IPS-18c (cell line): ENCODE results near the gene ZNF215.
"Not testable (repeated sequence)": the region's sequence is repeated elsewhere in the genome, so short reads cannot be mapped to it uniquely, and the experiment has no call there.

ENCODE experiments used
- H3K4me3 ChIP-seq: 2 replicates; pipeline ENCODE4 v1.7.0; 2013; ENCODE audit warnings: low read depth, mild to moderate bottlenecking, low read length, moderate library complexity; ENCODE audit not compliant: insufficient read depth
- H3K9me3 ChIP-seq: one replicate; pipeline ENCODE4 v1.6.1; 2013; ENCODE audit warnings: mild to moderate bottlenecking, low read length, moderate library complexity; ENCODE audit not compliant: control insufficient read depth, insufficient read depth

ZNF215 gene

GRCh38 chr11:6926208-6927029 lies at the start of gene ZNF215:
TSS of gene ZNF215 (plus strand) at chr11:6926426. CDS start at chr11:6932273, 5,847 bp downstream.
- Histone ChIP-seq H3K4me3 (peak within 1 kb of the TSS; percentile 97), H3K9me3 (no peaks in the 10 kb centered on the region)

- H3K9me3 ChIP-seq, result no peaks in the 10 kb centered on the region
- H3K4me3 ChIP-seq, result no peak overlapping the region
Observed at GRCh38 chr11:6876914-6877313, 49.3 kb upstream of the ZNF215 start.

GRCh38 chr11:6882751-6883150 lies 43.5 kb upstream of the ZNF215 start:
- Histone ChIP-seq H3K9me3 (no peaks in the 10 kb centered on the region), H3K4me3 (no peak overlapping the region)

- not testable (repeated sequence) for H3K4me3 ChIP-seq, H3K9me3 ChIP-seq
Observed at GRCh38 chr11:6887711-6888110, 38.5 kb upstream of the ZNF215 start.

- Histone ChIP-seq H3K9me3 (no peaks in the 10 kb centered on the region), H3K4me3 (no peak overlapping the region)
Observed at GRCh38 chr11:6888830-6889229, 37.4 kb upstream of the ZNF215 start.

- Histone ChIP-seq H3K4me3 (no peak overlapping the region), H3K9me3 (no peaks in the 10 kb centered on the region)
Observed at GRCh38 chr11:6889835-6890234, 36.4 kb upstream of the ZNF215 start.

GRCh38 chr11:6892400-6892799 lies 33.8 kb upstream of the ZNF215 start, which contains the start of gene OR2D2:
TSS of gene OR2D2 (minus strand) at chr11:6892500. CDS start at chr11:6892500, 0 bp downstream.
- Histone ChIP-seq H3K9me3 (no peaks in the 10 kb centered on the region), H3K4me3 (no peak within 1 kb of the TSS)

GRCh38 chr11:6894097-6894496 lies 32.1 kb upstream of the ZNF215 start:
- H3K9me3 ChIP-seq, result no peaks in the 10 kb centered on the region
- H3K4me3 ChIP-seq, result no peak overlapping the region

- H3K9me3 ChIP-seq, result no peaks in the 10 kb centered on the region
- H3K4me3 ChIP-seq, result no peak overlapping the region
Observed at GRCh38 chr11:6895010-6895409, 31.2 kb upstream of the ZNF215 start.

- Histone ChIP-seq H3K4me3 (no peak overlapping the region), H3K9me3 (peaks cover 3% of the 10 kb centered on the region)
Observed at GRCh38 chr11:6898911-6899310, 27.3 kb upstream of the ZNF215 start.

GRCh38 chr11:6900327-6900999 lies 25.8 kb upstream of the ZNF215 start:
- Histone ChIP-seq H3K4me3 (no peak overlapping the region), H3K9me3 (peaks cover 3% of the 10 kb centered on the region)

- not testable (repeated sequence) for H3K9me3 ChIP-seq, H3K4me3 ChIP-seq
Observed at GRCh38 chr11:6904804-6905203, 21.4 kb upstream of the ZNF215 start.

- no peaks in the 10 kb centered on the region for H3K9me3 ChIP-seq
- H3K4me3 ChIP-seq, result no peak overlapping the region
Observed at GRCh38 chr11:6911378-6911777, 14.8 kb upstream of the ZNF215 start.

- H3K4me3 ChIP-seq, result no peak overlapping the region
- H3K9me3 ChIP-seq, result no peaks in the 10 kb centered on the region
Observed at GRCh38 chr11:6911948-6912347, 14.3 kb upstream of the ZNF215 start.

GRCh38 chr11:6919698-6920097 lies 6.5 kb upstream of the ZNF215 start:
- no peak overlapping the region for H3K4me3 ChIP-seq
- no peaks in the 10 kb centered on the region for H3K9me3 ChIP-seq

GRCh38 chr11:6920702-6921101 lies 5.5 kb upstream of the ZNF215 start, which contains the start of gene OR2D3:
TSS of gene OR2D3 (plus strand) at chr11:6921002. CDS start at chr11:6921002, 0 bp downstream.
- H3K9me3 ChIP-seq, result no peaks in the 10 kb centered on the region
- H3K4me3 ChIP-seq, result no peak within 1 kb of the TSS

GRCh38 chr11:6925007-6925577 lies 1.1 kb upstream of the ZNF215 start:
- no peaks in the 10 kb centered on the region for H3K9me3 ChIP-seq
- H3K4me3 ChIP-seq, result no peak overlapping the region

GRCh38 chr11:6925636-6926207 lies 504 bp upstream of the ZNF215 start:
- Histone ChIP-seq H3K4me3 (peak overlapping the region; percentile 97), H3K9me3 (no peaks in the 10 kb centered on the region)
